ENCODE results near the gene PGGHG. TPM values are rescaled to one million over a fixed set of nuclear protein-coding genes. Genes with fewer than 3 reads are reported as not detected.
"Not testable (repeated sequence)": the region's sequence is repeated elsewhere in the genome, so short reads cannot be mapped to it uniquely, and the experiment has no call there.

The PGGHG gene
- total RNA-seq, 1 experiment from 2014 or later: 9.5 TPM

- peaks cover 34% of the 10 kb centered on the region for H3K4me1 Mint-ChIP-seq (ENCODE audit: low read depth, unreplicated experiment)
- no peaks in the 10 kb centered on the region for H3K9me3 Mint-ChIP-seq (ENCODE audit: low read depth, unreplicated experiment)
- no peak for DNase-seq
- no TSS peak for BruUV-seq (replicated peaks)
- TF ChIP-seq CTCF (IDR thresholded peaks at IDR 0.05; ENCODE audit: unreplicated experiment): no peak
- intact Hi-C loops (cut with micrococcal nuclease; ENCODE audit: unreplicated experiment): loop anchor here (10.0 kb wide), 1 partner anchor 51 kb away; no protein-coding TSS in a partner anchor
- peaks cover 38% of the 10 kb centered on the region for H3K27me3 Mint-ChIP-seq (ENCODE audit: unreplicated experiment)
- H3K4me3 Mint-ChIP-seq (ENCODE audit: low read depth, unreplicated experiment): no peak overlapping the region
- no peak overlapping the region for H3K27ac Mint-ChIP-seq (ENCODE audit: unreplicated experiment)
- no peaks in the 10 kb centered on the region for H3K36me3 Mint-ChIP-seq (ENCODE audit: insufficient read depth, unreplicated experiment)
- CTCF ChIA-PET: interaction anchor here (0.7 to 0.9 kb wide), 2 partner anchors 52 to 141 kb away, joined by 3 to 8 read pairs; no protein-coding TSS in a partner anchor
These were observed 15.2 kb downstream of the PGGHG start for GRCh38 chr11:304061-304506.

- TF ChIP-seq CTCF (IDR thresholded peaks at IDR 0.05; ENCODE audit: unreplicated experiment): peak; percentile 61
- H3K36me3 Mint-ChIP-seq (ENCODE audit: insufficient read depth, unreplicated experiment): no peaks in the 10 kb centered on the region
- CTCF ChIA-PET: interaction anchor here (0.7 to 0.9 kb wide), 2 partner anchors 51 to 140 kb away, joined by 3 to 8 read pairs; no protein-coding TSS in a partner anchor
- intact Hi-C loops (cut with micrococcal nuclease; ENCODE audit: unreplicated experiment): loop anchor here (10.0 kb wide), 1 partner anchor 50 kb away; no protein-coding TSS in a partner anchor
- H3K27ac Mint-ChIP-seq (ENCODE audit: unreplicated experiment): no peak overlapping the region
- BruUV-seq (replicated peaks): no TSS peak
- H3K27me3 Mint-ChIP-seq (ENCODE audit: unreplicated experiment): peaks cover 44% of the 10 kb centered on the region
- no peaks in the 10 kb centered on the region for H3K9me3 Mint-ChIP-seq (ENCODE audit: low read depth, unreplicated experiment)
- peaks cover 42% of the 10 kb centered on the region for H3K4me1 Mint-ChIP-seq (ENCODE audit: low read depth, unreplicated experiment)
- DNase-seq: peak; percentile 59
- no peak overlapping the region for H3K4me3 Mint-ChIP-seq (ENCODE audit: low read depth, unreplicated experiment)
These were observed 16.3 kb downstream of the PGGHG start for GRCh38 chr11:304915-305843.

- H3K36me3 Mint-ChIP-seq (ENCODE audit: insufficient read depth, unreplicated experiment): no peaks in the 10 kb centered on the region
- no TSS peak for BruUV-seq (replicated peaks)
- no peak for TF ChIP-seq CTCF (IDR thresholded peaks at IDR 0.05; ENCODE audit: unreplicated experiment)
- intact Hi-C loops (cut with micrococcal nuclease; ENCODE audit: unreplicated experiment): loop anchor here (10.0 kb wide), 1 partner anchor 49 kb away; no protein-coding TSS in a partner anchor
- no peaks in the 10 kb centered on the region for H3K9me3 Mint-ChIP-seq (ENCODE audit: low read depth, unreplicated experiment)
- H3K27me3 Mint-ChIP-seq (ENCODE audit: unreplicated experiment): peaks cover 38% of the 10 kb centered on the region
- CTCF ChIA-PET: no interaction called here
- H3K27ac Mint-ChIP-seq (ENCODE audit: unreplicated experiment): no peak overlapping the region
- no peak overlapping the region for H3K4me3 Mint-ChIP-seq (ENCODE audit: low read depth, unreplicated experiment)
- peaks cover 36% of the 10 kb centered on the region for H3K4me1 Mint-ChIP-seq (ENCODE audit: low read depth, unreplicated experiment)
- DNase-seq: no peak
These were observed 16.9 kb downstream of the PGGHG start for GRCh38 chr11:305844-306211.

- intact Hi-C loops (cut with micrococcal nuclease; ENCODE audit: unreplicated experiment): loop anchor here (1.0 to 10.0 kb wide), 2 partner anchors 13 to 48 kb away; partner anchors contain the start of gene IFITM3
- peaks cover 30% of the 10 kb centered on the region for H3K27me3 Mint-ChIP-seq (ENCODE audit: unreplicated experiment)
- TF ChIP-seq CTCF (IDR thresholded peaks at IDR 0.05; ENCODE audit: unreplicated experiment): no peak
- H3K4me1 Mint-ChIP-seq (ENCODE audit: low read depth, unreplicated experiment): peaks cover 30% of the 10 kb centered on the region
- CTCF ChIA-PET: no interaction called here
- no peak for DNase-seq
- no peak overlapping the region for H3K4me3 Mint-ChIP-seq (ENCODE audit: low read depth, unreplicated experiment)
- no peak overlapping the region for H3K27ac Mint-ChIP-seq (ENCODE audit: unreplicated experiment)
- BruUV-seq (replicated peaks): no TSS peak
- H3K9me3 Mint-ChIP-seq (ENCODE audit: low read depth, unreplicated experiment): no peaks in the 10 kb centered on the region
- no peaks in the 10 kb centered on the region for H3K36me3 Mint-ChIP-seq (ENCODE audit: insufficient read depth, unreplicated experiment)
These were observed 17.9 kb downstream of the PGGHG start for GRCh38 chr11:306645-307371.

- intact Hi-C loops (cut with micrococcal nuclease; ENCODE audit: unreplicated experiment): loop anchor here (1.0 to 10.0 kb wide), 2 partner anchors 12 to 47 kb away; partner anchors contain the start of gene IFITM3
- Mint-ChIP-seq H3K4me3 (ENCODE audit: low read depth, unreplicated experiment) (peak within 1 kb of the TSS; percentile 47), H3K27me3 (ENCODE audit: unreplicated experiment) (peaks cover 40% of the 10 kb centered on the region), H3K4me1 (ENCODE audit: low read depth, unreplicated experiment) (peaks cover 25% of the 10 kb centered on the region)
- H3K27ac Mint-ChIP-seq (ENCODE audit: unreplicated experiment); H3K36me3 Mint-ChIP-seq (ENCODE audit: insufficient read depth, unreplicated experiment); H3K9me3 Mint-ChIP-seq (ENCODE audit: low read depth, unreplicated experiment); DNase-seq: not testable (repeated sequence)
- CTCF ChIA-PET: interaction anchor here (0.6 kb wide), 1 partner anchor 139 kb away, joined by 4 read pairs; no protein-coding TSS in a partner anchor
- TSS peak; percentile 55 for BruUV-seq (replicated peaks)
These were observed 19.1 kb downstream of the PGGHG start, which contains the start of gene IFITM2 for GRCh38 chr11:307766-308708. Gene IFITM2 (plus strand): TSS chr11:307816. CDS start chr11:308193, 377 bp downstream.

All from Calu3 (cell line).